Right ventricle myocardium superior (tissue), 1 donor: ENCODE results near the gene MST1. TPM values are rescaled to one million over a fixed set of nuclear protein-coding genes. Genes with fewer than 3 reads are reported as not detected.
A peak's percentile ranks its signal among the peaks of the same experiment; 100 is the strongest.
"Not testable (repeated sequence)": the region's sequence is repeated elsewhere in the genome, so short reads cannot be mapped to it uniquely, and the experiment has no call there.

Experiments used
- ATAC-seq: fragments of 200-7000 bp; cut with Tn5 transposase; one replicate; pipeline ENCODE4 v1.9.1; 2020; ENCODE audit warnings: mild to moderate bottlenecking; ENCODE audit not compliant: poor library complexity
- DNase-seq: peaks from one replicate; pipeline ENCODE4 v3.0.0-alpha.2; 2020
- intact Hi-C: fragments of 100-400 bp; cut with DNase I; formaldehyde crosslinking; loops from one replicate; pipeline ENCODE4 v1.11.2; 2022
- total RNA-seq: library from RNA; stranded (reverse); fragmentation: NEBNext Ultra II Directional; extraction: Animal tissue kit (Norgen Biotek cat#: 25700); gene quantifications from one replicate; pipeline ENCODE4 v1.2.1, GENCODE V29; 2021
- donor health status: DM: no; HTN: yes; CAD: no; lungs with severe emphysema.

The MST1 gene
- total RNA-seq, 1 donor from 2014 or later, result 3.7 TPM

DNA sequence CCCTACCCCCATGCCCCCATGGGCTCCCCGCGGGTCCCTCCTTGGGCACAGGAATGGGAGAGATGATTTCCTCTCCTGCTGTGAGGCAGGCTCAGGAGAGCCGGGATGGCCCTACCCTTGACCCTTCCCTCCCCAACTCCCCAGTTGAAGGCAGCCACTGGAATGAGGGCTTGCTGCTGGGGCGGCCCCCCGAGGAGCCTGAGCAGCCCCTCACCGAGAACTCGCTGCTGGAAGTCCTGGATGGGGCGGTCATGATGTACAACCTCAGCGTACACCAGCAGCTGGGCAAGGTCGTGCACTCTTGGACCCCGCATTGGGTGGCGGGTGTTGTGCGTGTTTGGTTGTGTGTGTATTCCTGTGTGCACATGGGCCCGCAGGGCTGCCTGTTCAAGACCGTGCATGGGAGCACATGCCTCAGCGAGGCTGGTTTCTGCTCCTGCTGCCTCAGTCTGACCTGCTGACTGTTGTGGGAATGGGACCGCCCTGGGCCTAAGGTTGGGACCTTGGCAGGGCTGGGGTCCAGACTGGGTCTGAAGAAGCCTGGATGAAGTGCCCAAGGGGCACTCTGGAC, 16.2 kb upstream of the MST1 start:
- DNase-seq (no peak), ATAC-seq (no peak)
- intact Hi-C loops, result no loop called here

DNA sequence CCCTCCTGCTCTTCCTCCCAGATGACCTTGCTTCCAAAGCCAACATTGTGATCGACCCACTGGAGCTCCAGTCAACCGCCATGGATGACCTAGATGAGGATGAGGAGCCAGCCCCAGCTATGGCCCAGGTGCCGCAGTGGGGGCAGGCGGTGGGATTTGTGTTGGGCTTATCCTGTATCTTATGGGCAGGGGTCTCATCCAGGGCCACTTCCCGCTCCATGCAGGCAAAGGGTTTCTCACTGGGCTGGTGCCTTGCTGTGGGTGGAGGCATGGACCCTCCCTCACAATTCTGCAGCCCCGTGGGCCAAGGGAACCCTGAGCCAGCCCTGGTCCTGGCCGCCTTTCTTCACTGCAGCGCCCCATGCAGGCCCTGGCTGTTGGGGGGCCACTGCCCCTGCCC, 15.4 kb upstream of the MST1 start:
- intact Hi-C loops, result no loop called here
- DNase-seq, result no peak
- no peak for ATAC-seq

DNA sequence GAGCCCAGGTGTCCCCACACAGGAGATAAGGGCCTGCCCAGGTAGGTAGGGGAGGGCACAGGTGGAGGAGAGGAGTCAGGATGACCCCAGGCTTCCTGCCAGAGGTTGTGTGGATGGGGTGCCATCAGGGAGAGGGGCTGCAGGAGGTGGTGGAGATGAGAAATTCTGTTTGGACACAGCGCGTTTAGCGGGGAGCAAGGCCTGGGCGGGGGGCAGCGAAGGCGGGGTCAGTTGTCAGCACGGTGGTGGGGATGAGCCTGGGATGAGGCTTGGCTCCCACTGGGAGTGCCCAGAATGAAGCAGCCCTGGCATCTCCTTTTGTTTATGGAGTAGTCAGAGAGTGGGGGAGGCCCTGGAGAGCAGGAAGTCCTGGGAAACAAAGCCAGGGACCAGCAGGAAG, 14.7 kb upstream of the MST1 start:
- DNase-seq (no peak), ATAC-seq (no peak)
- intact Hi-C loops, result no loop called here

DNA sequence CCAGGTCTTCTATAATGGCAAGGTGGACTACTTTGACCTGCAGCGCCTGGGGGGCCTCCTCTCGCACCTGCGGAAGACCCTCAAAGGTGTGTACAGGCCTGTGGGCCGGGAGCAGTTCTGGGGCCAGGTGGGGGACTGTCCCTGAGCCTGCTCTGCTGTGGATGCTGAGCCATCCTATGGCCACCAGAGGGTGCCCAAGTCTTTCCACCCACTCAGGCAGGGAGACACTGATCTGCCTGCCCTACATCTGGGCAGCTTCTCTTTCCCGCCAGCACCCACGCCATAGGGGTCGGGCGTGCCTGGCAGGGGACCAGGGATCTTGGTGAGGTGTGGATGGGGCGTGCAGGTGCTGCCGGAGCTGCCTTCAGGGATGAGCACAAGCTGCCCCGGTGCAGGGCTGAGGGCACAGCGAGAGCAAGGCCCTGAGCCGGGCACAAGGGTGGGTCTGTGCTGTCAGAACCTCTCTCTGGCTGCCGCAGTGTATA, 14.2 kb upstream of the MST1 start:
- ATAC-seq (peak; percentile 83), DNase-seq (peak; percentile 64)
- intact Hi-C loops, result no loop called here

DNA sequence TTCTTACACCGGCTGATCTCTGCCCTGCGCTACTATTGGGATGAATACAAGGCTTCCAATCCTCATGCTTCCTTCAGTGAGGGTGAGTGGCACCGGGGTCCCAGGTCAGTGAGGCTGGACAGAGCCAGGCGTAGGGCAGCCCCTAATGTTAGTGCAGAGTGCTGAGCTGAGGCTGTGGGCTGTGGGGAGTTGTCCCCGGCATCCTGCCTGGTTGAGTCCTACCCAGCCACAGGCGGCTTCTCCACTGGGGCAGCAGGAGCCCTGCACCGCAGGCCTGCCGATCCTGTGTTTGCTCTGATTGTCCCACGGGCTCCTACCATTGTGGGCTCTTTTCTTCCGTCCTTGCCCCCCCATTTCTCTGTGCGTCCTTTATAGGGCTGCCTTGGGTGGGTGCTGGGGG, 13.4 kb upstream of the MST1 start:
- DNase-seq, result no peak
- intact Hi-C loops, result no loop called here
- no peak for ATAC-seq

DNA sequence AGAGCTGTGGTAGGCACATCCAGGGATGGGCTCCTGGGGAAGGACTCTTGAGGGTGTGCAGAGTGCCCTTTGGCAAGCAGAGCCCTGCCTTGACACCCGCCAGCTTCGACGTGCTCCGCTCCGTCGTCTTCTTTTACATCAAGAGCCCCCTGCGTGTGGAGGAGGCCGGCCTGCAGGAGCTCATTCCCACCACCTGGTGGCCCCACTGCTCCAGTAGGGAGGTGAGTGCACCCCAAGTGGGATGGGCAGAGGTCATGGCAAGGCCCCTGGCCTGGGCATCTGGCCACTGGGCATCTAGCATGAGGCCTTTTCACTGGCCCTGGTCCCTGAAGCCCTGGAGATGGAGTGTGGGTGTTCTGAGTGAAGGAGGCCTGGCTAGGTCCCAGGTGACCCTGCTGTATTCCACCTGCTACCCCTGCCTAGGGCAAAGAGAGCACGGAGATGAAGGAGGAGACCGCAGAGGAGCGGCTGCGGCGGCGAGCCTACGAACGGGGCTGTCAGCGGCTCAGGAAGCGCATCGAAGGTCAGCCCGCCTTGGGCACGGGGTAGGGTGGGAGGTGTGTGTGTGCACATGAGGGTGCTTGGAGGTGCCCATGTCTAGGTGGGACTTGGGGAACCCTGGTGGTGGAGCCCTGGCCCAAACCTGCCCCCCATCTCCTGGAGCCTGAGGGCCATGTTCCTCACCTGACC, 12.3 kb upstream of the MST1 start:
- ATAC-seq (no peak), DNase-seq (no peak)
- intact Hi-C loops, result no loop called here

DNA sequence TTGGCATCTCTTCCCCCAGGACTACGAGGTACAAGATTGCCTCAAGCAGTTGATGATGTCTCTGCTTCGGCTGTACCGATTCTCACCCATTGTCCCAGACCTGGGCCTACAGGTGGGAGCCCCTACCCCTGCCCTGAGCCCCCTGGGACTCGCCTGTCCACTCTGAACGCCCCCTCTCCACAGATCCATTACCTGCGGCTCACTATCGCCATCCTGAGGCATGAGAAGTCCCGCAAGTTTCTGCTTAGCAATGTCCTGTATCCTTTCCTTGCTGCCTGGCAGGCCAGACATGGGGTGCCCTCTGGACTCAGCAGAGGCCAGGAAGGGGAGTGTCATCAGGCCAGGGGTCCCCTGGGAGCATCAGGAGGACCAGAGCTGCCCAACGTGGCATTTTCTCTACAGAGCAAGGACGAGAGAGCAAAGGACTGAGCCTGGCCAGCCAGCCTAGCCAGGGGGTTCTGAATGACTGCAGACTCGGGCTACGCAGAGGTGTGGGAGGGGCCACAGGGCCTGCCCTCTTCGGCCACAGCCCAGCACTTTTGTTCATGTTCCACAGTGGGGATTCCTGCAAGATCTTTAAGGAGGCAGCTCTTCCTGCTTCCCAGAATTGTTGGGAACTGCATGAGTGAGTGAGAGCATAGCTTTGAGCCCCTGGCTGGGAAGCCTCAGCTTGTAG, 11.3 kb upstream of the MST1 start:
- ATAC-seq (no peak), DNase-seq (no peak)
- intact Hi-C loops, result no loop called here

DNA sequence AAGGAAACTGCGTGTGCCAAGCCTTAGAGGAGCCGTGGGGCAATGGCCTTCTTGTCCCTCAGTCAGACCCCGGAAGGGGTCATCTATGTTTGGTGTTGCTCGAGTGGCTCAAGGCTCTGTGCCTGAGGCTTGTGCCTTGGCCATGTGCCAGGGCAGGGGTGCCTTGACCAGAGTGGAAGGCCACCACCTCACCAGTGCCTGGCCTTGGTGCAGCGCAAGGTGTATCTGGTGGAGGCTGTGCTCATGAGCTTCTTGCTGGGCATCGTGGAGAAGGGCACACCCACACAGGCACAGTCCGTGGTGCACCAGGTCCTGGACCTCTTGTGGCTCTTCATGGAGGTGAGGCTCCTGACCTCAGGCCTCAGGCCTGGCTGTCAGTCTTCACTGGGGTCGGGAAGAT, 10.7 kb upstream of the MST1 start:
- intact Hi-C loops, result no loop called here
- ATAC-seq (no peak), DNase-seq (no peak)

DNA sequence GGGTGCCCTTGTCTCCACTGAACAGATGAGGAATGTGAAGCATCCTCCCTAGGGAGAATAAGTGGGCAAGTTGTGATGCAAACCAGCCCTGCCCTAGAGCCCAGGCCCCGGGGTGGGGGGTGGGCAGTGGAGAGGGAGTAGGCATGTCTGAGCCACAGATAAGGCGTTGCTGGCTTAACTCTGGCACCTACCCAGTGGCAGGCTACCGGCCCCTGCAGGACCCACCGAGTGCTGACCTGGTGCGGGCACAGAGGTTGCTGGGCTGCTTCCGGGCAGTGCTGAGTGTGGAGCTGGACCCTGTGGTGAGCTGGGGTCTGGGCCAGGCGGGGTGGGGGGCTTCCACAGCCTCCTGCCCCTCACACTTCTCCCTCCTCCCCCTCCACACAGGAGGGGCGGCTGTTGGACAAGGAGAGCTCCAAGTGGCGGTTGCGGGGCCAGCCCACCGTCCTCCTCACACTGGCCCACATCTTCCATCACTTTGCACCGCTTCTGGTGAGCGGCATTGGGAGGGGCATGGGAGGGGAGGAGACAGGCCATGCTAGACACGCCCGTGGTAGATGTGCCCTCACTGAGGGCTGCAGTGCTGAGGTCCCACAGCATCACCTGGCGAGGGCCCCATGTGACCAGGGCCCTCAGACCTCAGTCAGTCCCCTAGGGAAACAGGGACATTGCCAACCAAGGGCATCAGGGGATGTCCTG, 10.2 kb upstream of the MST1 start:
- no peak for ATAC-seq
- DNase-seq, result no peak
- intact Hi-C loops, result no loop called here

DNA sequence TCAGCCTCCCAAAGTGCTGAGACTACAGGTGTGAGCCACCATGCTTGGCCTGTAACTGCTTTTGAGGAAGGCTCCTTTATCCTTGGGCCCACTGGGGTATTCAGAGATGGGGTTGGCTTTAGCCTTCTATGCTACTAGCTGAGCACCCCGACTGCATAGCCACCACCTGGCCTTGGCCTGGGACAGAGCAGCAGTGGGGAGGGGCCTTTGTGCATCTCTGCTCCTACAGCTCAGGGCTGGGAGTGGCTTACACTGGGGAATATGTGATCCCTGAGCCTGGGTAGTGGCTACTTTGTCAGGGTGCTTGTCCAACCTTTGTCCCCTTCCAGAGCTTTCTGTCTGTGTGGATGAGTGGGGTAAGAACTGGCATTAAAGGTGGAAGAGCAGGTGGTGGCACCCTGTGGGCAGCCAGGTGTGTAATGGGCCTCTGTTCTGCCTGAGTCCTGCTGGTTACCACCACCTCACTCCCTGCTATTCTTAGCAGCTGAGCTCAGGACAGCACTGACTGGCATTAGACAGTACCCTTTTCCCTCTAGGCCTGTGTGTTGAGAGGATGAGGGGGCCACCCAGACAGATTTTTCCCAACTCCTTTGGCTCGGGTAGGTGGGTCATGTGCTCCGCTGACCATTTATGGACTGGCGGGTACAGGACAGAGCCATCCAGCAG, 6.2 kb upstream of the MST1 start:
- ATAC-seq, result peak; percentile 69
- DNase-seq, result not testable (repeated sequence)

DNA sequence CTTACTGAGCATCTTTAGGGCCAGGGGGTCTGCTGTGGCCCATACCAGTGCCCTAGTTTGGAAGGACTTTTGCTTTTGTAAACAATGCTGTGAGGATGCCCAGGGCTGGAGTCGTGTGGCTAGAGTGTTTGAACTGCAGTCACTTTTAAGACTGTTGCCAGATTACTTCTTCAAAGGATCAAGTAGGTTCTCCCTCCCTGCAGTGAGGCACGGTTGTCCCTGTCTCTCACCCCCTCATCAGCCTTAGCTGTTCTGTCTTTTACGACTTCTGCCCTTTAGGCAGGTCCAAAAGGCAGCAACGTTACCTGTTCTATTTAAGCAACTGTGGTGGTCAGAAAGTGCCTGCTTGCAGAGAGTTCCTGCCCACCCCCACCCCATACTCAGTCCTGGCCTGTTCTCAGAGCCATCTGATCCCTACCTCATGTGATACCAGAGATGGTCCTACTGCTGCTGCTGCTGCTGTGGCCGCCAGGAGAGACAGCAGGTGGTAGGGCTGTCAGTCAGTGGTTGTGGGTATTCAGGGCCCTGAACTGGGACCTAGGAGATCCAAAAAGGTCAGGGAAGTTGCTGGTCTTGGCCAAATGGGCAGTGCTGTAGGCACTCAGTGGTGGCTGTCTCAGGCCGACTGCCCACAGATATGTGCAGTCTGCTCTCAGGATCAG, 5.3 kb upstream of the MST1 start:
- intact Hi-C loops, DNase-seq, ATAC-seq: not testable (repeated sequence)

More for the DNA sequence above, 6.2 kb upstream of the MST1 start:
- intact Hi-C loops, result not testable (repeated sequence)

DNA sequence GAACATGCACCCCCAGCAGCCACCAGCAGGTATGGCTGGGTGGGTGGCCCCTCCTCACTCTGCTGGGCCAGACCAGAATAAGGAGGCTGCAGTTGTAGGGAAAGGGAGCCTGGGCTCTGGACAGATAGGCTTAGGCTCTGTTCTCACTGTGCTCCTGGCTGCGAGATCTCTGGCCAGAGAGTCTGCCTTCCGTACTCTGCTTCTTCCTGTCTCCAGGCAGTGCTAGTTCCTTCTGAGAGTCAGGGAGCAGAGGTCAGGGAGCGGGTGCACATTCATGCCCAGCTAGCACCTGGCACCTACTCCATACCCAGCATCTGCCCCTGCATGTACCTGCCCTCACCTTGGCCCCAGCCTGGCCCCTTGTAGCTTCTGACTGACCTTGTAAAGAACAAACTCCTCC, 2.2 kb upstream of the MST1 start:
- DNase-seq, ATAC-seq, intact Hi-C loops: not testable (repeated sequence)

DNA sequence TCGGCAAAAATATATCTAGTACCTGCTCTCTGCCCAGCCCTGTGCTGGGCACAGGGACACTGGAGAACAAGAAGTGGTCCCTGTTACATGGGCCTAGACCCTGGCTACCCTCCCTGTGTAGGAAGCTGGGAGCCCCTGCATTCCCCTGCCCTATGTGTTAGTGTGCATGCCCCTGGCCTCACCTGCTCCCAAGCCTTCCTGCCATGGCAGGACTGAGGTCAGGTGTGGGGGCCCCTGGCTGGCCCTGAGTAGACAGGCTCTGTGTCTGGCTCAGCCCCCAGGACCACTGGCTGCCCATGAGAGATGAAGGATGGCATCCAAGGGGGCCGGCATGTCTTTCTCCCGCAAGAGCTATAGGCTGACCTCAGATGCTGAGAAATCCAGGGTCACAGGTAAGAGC, 1.6 kb upstream of the MST1 start:
- intact Hi-C loops, DNase-seq, ATAC-seq: not testable (repeated sequence)

DNA sequence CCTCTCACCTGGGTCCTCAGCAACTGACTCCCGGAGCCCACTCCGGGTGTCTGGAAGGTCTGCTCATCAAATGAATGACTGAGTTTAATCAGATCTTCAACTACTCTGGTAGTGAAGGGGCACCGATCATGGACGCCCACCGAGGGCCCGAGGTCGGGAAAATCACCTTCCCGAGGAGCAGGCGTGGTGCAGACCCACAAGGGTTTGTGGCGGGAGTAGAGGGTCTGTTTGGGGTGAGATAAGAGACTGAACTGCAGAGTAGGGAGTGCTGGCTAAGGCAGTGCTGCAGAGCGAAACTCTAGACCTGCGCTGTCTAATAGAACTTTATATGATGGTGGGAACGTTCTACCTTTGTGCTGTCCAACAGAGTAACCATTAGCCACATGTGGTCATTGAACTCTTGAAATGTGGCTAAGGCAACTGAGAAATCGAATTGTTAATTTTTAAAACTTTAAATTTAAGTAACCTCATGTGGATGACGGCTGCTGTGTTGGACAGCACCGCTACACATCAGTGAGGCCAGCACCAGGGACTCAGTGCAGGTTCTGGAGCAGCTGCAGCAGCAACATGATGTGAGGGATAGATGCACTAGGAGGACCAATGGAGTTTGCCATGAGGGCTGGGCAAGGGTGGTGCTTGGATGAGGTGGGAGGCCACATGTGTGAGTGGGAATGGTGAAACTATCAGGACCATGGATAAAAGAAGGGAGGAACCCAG, 792 bp upstream of the MST1 start:
- intact Hi-C loops, DNase-seq, ATAC-seq: not testable (repeated sequence)

DNA sequence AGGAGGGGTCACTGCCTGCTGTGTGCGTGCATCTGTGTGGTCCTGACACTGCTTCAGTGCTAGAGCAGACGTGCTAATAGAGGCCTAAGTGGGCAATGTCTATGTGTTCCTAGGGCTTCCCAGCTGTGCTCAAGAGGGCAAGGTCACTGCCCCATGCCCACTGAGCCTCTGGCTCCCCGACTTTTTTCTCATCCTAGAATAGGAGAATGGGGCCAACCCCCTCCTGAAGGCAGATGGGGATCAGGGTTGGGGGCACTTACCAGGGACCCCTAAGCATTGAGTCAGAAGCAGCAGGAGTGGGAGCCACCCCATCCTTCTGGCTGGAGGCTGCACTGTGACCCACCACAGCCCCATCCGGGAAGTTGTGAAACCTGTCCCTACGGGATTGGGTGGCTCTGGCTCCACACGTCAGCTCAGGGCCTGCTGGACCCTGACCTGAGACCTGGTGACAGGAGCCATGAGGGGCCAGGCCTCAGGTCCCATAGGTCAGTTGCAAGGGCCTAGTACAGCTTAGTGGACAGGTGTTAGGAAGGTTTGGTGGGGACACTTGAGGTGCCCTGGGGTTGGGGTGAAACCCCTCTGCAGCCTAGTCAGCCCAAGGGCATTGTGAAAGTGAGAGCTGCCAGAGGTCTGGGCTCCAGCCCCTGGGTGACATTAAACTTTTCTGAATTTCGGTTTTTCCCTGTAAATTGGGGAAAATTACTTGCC, 782 bp downstream of the MST1 start:
- DNase-seq, intact Hi-C loops, ATAC-seq: not testable (repeated sequence)

DNA sequence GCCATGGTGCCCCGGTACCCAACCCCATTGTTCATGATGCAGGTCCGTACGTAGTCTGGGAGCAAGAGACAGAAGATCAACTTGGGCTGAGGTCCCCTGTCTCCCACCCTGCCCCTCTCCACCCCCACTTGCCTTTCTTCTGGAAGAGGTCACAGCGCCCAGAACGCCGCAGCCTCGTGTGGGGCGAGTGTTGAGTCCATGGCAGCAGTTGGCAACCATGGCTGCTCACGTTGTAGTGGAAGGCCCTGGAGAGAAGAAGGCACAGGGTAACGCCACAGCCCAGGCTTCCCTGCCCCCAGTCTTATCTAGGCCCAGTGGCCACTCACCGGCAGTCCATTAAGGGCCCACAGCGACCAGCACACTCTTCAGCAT, 1.9 kb downstream of the MST1 start:
- ATAC-seq, DNase-seq, intact Hi-C loops: not testable (repeated sequence)

DNA sequence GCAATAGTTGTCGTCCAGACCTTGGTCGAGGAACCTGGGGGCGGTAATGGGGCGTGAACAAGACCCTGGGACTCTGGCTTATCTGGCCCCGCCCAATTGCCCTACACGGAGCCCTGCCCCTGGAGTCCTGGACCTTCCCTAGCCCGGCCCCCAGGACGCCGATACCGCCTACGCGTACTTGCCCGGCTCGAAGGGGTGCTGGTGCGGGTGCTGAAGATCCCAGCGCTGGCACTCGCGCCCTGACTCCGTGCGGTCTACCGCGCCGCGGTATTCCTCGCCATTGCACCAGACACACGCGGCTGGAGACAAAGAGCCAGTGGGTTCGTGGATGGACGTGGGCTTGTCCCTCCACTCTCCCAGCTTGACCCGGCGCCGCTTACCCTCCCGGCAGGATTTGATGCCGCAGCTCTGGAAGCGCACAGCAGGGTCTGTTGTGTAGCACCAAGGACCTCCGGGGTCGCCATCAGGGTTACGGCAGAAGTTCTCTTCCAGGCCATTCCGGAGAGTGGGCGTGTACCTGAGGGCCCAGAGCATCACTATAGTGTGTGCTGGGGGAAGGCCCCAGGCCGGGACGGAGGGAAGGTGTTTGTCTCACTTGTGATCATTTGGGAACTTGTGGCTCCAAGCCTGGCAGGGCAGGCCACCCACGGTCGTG, 2.4 kb downstream of the MST1 start:
- intact Hi-C loops, result not testable (repeated sequence)
- DNase-seq, result peak; percentile 69
- ATAC-seq, result peak; percentile 51
